ENCODE data around the gene SPATA18. TPM values are rescaled to one million over a fixed set of nuclear protein-coding genes. Genes with fewer than 3 reads are reported as not detected.
"Not testable (repeated sequence)": the region's sequence is repeated elsewhere in the genome, so short reads cannot be mapped to it uniquely, and the experiment has no call there.

SPATA18 gene
- total RNA-seq, 1 donor from 2014 or later = 15.2 TPM

DNA sequence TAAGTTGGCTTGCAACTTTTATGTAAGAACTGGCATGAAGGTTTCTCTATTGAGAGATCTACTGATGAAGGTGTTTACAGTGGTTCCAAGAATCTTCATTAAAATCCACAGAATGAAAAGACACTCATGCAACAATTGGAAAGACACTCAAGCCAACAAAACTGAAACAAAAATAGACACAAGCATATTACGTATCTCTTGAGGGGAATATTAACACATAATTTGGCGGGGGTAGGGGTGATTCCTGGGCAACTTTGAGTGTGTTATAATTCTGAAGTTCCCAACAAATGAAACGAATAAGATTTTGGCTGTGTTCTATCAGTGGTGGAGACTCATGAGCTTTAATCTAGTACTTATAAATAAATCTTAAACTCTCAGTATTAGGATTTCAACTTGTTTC, 75.1 kb downstream of the SPATA18 start:
- Histone ChIP-seq H3K9me3 (no peaks in the 10 kb centered on the region), H3K4me1 (no peaks in the 10 kb centered on the region), H3K4me3 (no peak overlapping the region), H3K27me3 (no peaks in the 10 kb centered on the region), H3K36me3 (no peaks in the 10 kb centered on the region), H3K27ac (no peak overlapping the region)
- DNase-seq (ENCODE audit: extremely low spot score in 2 of 2) = no peak
- no peak for TF ChIP-seq POLR2AphosphoS5 (IDR thresholded peaks at IDR 0.05; ENCODE audit: insufficient read depth in 1 of 2, low read depth in 1 of 2)
- TF ChIP-seq, protein P1, sequence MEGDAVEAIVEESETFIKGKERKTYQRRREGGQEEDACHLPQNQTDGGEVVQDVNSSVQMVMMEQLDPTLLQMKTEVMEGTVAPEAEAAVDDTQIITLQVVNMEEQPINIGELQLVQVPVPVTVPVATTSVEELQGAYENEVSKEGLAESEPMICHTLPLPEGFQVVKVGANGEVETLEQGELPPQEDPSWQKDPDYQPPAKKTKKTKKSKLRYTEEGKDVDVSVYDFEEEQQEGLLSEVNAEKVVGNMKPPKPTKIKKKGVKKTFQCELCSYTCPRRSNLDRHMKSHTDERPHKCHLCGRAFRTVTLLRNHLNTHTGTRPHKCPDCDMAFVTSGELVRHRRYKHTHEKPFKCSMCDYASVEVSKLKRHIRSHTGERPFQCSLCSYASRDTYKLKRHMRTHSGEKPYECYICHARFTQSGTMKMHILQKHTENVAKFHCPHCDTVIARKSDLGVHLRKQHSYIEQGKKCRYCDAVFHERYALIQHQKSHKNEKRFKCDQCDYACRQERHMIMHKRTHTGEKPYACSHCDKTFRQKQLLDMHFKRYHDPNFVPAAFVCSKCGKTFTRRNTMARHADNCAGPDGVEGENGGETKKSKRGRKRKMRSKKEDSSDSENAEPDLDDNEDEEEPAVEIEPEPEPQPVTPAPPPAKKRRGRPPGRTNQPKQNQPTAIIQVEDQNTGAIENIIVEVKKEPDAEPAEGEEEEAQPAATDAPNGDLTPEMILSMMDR (IDR thresholded peaks at IDR 0.05) = no peak
- TF ChIP-seq POLR2A (IDR thresholded peaks at IDR 0.05) = no peak
- intact Hi-C loops (cut with DNase I) = no loop called here

DNA sequence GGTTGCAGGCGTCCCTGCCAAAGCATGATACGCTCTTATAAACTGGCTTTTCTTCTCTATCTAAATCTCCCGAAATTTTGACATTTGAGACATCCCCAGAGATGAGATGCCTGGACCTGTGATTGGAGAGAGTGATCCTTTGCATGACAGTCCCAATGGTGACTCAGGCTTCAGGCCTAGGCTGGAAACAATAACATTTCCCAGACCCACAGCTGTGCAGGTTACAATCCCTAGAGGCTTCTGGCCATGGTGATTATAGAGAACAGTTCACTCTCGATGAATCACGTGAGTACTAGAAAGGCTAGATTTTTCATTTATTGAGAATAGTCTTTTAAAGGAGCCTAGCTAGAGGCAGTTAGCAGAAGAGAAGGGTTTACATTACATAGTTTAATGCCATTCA, 75.9 kb downstream of the SPATA18 start:
- Histone ChIP-seq H3K4me3 (no peak overlapping the region), H3K27ac (no peak overlapping the region), H3K36me3 (no peaks in the 10 kb centered on the region), H3K9me3 (no peaks in the 10 kb centered on the region), H3K4me1 (no peaks in the 10 kb centered on the region), H3K27me3 (no peaks in the 10 kb centered on the region)
- TF ChIP-seq, protein P1 (IDR thresholded peaks at IDR 0.05) = no peak
- TF ChIP-seq POLR2A (IDR thresholded peaks at IDR 0.05) = no peak
- no peak for TF ChIP-seq POLR2AphosphoS5 (IDR thresholded peaks at IDR 0.05; ENCODE audit: insufficient read depth in 1 of 2, low read depth in 1 of 2)
- intact Hi-C loops (cut with DNase I) = no loop called here
- DNase-seq (ENCODE audit: extremely low spot score in 2 of 2) = no peak

GRCh38 chr4:52135171-52135570, 84.1 kb downstream of the SPATA18 start:
- intact Hi-C loops (cut with DNase I) = no loop called here
- Histone ChIP-seq H3K4me1 (no peaks in the 10 kb centered on the region), H3K9me3 (no peaks in the 10 kb centered on the region), H3K36me3 (no peaks in the 10 kb centered on the region), H3K27me3 (no peaks in the 10 kb centered on the region), H3K4me3 (no peak overlapping the region), H3K27ac (no peak overlapping the region)
- TF ChIP-seq POLR2AphosphoS5 (IDR thresholded peaks at IDR 0.05; ENCODE audit: insufficient read depth in 1 of 2, low read depth in 1 of 2) = no peak
- no peak for TF ChIP-seq POLR2A (IDR thresholded peaks at IDR 0.05)
- TF ChIP-seq, protein P1 (IDR thresholded peaks at IDR 0.05) = no peak
- DNase-seq (ENCODE audit: extremely low spot score in 2 of 2) = no peak

GRCh38 chr4:52137152-52137551, 86.0 kb downstream of the SPATA18 start:
- H3K27me3 ChIP-seq; intact Hi-C loops (cut with DNase I); H3K9me3 ChIP-seq; H3K27ac ChIP-seq; DNase-seq (ENCODE audit: extremely low spot score in 2 of 2); H3K36me3 ChIP-seq; H3K4me1 ChIP-seq; H3K4me3 ChIP-seq: not testable (repeated sequence)

DNA sequence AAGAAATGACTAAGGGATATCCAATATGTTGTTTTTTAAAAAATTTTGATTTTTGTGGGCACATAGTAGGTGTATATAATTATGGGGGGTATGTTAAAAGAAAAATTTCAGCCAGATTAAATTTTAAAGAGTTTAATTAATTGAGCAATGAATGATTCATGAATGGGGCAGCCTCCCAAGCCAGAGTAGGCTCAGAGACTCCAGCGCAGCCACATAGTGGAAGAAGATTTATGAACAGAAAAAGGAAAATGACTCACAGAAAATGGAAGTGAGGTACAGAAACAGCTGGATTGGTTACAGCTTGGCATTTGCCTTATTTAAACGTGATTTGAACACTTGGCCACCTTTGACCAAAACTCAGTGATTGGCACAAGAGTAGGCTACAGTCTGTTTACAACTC, 91.7 kb downstream of the SPATA18 start:
- no peak for DNase-seq (ENCODE audit: extremely low spot score in 2 of 2)
- TF ChIP-seq, protein P1 (IDR thresholded peaks at IDR 0.05) = no peak
- no peak for TF ChIP-seq POLR2AphosphoS5 (IDR thresholded peaks at IDR 0.05; ENCODE audit: insufficient read depth in 1 of 2, low read depth in 1 of 2)
- TF ChIP-seq POLR2A (IDR thresholded peaks at IDR 0.05) = no peak
- Histone ChIP-seq H3K9me3 (no peaks in the 10 kb centered on the region), H3K27me3 (no peaks in the 10 kb centered on the region), H3K4me3 (no peak overlapping the region), H3K27ac (no peak overlapping the region), H3K36me3 (no peaks in the 10 kb centered on the region), H3K4me1 (peaks cover 7% of the 10 kb centered on the region)
- intact Hi-C loops (cut with DNase I) = no loop called here

DNA sequence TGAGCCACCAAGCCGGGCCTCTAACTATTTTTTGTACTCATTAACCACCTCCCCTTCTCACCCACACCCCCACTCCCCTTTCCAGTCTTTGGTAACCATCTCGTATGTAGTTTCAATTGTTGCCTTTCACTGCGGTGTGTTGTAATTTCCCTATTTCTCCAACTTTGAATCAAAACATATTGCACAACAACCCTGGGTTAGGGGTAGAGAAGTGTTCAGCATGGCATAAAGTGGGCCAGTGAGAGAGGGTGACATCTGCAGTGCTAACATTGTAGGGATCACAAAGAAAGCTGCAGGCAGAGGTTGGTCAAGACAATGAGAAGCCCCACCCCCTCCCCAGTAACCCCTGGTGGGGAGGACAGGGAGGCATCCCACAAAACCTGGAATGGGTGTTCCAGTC, 92.7 kb downstream of the SPATA18 start:
- H3K27ac ChIP-seq = no peak overlapping the region
- TF ChIP-seq, protein P1 (IDR thresholded peaks at IDR 0.05) = no peak
- TF ChIP-seq POLR2A (IDR thresholded peaks at IDR 0.05) (no peak), POLR2AphosphoS5 (IDR thresholded peaks at IDR 0.05; ENCODE audit: insufficient read depth in 1 of 2, low read depth in 1 of 2) (no peak)
- peaks cover 7% of the 10 kb centered on the region for H3K4me1 ChIP-seq
- no peak overlapping the region for H3K4me3 ChIP-seq
- no peaks in the 10 kb centered on the region for H3K9me3 ChIP-seq
- no peaks in the 10 kb centered on the region for H3K36me3 ChIP-seq
- intact Hi-C loops (cut with DNase I) = no loop called here
- no peaks in the 10 kb centered on the region for H3K27me3 ChIP-seq
- DNase-seq (ENCODE audit: extremely low spot score in 2 of 2) = no peak
